Measurements from ENCODE around the gene FGFR2.

- TF ChIP-seq CTCF (IDR thresholded peaks at IDR 0.05), result no peak
- no peak for TF ChIP-seq POLR2A (IDR thresholded peaks at IDR 0.05)
Measured at GRCh38 chr10:121437596-121437995, 160.6 kb downstream of the FGFR2 start.
